AG10803 (cell line): ENCODE measurements around the gene STAU1.
A peak's percentile ranks its signal among the peaks of the same experiment; 100 is the strongest.
"Not testable (repeated sequence)": the region's sequence is repeated elsewhere in the genome, so short reads cannot be mapped to it uniquely, and the experiment has no call there.

Source experiments
- DNase-seq: peaks from one replicate; pipeline ENCODE4 v3.0.0; 2010; ENCODE audit warnings: low read depth
- H3K4me3 ChIP-seq: 2 replicates; pipeline ENCODE4 v1.5.1; 2011; ENCODE audit warnings: mild to moderate bottlenecking, low read length, control low read depth
- TF ChIP-seq, protein P1 (sequence below): conservative IDR thresholded peaks from 2 replicates; pipeline ENCODE4 v1.5.1; 2011; ENCODE audit warnings: mild to moderate bottlenecking, low read length, control low read depth, inconsistent platforms

STAU1 gene

DNA sequence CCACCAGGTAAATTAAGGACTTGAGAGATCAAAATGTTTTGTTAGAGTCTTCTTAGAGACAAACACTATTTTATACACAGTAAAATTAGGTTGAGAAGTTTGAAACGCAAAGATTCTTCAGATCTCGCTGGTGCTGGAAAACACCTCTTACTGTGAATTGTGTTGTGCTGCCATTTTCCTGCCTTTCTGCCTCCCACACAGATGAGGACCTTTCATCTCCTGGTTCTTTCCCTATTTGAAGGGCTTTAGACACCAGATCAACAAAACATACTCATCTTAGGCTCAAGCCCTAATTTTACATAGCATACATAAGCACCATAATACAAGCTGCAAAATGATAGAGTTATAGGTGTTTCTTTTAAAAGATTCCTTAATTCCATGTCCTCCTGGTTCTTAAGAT, 18.6 kb downstream of the STAU1 start:
- TF ChIP-seq, protein P1, sequence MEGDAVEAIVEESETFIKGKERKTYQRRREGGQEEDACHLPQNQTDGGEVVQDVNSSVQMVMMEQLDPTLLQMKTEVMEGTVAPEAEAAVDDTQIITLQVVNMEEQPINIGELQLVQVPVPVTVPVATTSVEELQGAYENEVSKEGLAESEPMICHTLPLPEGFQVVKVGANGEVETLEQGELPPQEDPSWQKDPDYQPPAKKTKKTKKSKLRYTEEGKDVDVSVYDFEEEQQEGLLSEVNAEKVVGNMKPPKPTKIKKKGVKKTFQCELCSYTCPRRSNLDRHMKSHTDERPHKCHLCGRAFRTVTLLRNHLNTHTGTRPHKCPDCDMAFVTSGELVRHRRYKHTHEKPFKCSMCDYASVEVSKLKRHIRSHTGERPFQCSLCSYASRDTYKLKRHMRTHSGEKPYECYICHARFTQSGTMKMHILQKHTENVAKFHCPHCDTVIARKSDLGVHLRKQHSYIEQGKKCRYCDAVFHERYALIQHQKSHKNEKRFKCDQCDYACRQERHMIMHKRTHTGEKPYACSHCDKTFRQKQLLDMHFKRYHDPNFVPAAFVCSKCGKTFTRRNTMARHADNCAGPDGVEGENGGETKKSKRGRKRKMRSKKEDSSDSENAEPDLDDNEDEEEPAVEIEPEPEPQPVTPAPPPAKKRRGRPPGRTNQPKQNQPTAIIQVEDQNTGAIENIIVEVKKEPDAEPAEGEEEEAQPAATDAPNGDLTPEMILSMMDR = no peak
- no peak for DNase-seq
- H3K4me3 ChIP-seq = no peak overlapping the region

DNA sequence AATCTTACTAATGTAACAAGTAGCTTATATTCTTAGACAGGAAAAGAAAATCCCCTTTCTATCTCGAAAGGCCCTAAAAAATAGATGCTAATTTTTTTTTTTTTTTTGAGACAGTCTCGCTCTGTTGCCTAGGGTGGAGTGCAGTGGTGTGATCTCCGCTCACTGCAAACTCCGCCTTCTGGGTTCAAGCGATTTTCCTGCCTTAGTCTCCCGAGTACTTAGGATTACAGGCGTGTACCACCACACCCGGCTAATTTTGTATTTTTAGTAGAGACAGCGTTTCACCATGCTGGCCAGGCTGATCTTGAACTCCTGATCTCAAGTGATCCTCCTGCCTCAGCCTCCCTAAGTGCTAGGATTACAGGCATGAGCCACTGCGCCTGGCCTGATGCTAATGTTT, 19.3 kb downstream of the STAU1 start:
- not testable (repeated sequence) for H3K4me3 ChIP-seq, DNase-seq

- peak; percentile 57 for DNase-seq
- TF ChIP-seq, protein P1 = no peak
- H3K4me3 ChIP-seq = no peak overlapping the region
Measured at GRCh38 chr20:49167811-49168507, 20.2 kb downstream of the STAU1 start.

GRCh38 chr20:49166534-49167449, 21.3 kb downstream of the STAU1 start:
- DNase-seq = no peak
- H3K4me3 ChIP-seq = no peak overlapping the region
- TF ChIP-seq, protein P1 = no peak

GRCh38 chr20:49165611-49166010, 22.5 kb downstream of the STAU1 start:
- TF ChIP-seq, protein P1 = no peak
- H3K4me3 ChIP-seq = no peak overlapping the region
- DNase-seq = no peak

GRCh38 chr20:49163696-49164095, 24.4 kb downstream of the STAU1 start:
- TF ChIP-seq, protein P1 = no peak
- no peak for DNase-seq
- H3K4me3 ChIP-seq = no peak overlapping the region

DNA sequence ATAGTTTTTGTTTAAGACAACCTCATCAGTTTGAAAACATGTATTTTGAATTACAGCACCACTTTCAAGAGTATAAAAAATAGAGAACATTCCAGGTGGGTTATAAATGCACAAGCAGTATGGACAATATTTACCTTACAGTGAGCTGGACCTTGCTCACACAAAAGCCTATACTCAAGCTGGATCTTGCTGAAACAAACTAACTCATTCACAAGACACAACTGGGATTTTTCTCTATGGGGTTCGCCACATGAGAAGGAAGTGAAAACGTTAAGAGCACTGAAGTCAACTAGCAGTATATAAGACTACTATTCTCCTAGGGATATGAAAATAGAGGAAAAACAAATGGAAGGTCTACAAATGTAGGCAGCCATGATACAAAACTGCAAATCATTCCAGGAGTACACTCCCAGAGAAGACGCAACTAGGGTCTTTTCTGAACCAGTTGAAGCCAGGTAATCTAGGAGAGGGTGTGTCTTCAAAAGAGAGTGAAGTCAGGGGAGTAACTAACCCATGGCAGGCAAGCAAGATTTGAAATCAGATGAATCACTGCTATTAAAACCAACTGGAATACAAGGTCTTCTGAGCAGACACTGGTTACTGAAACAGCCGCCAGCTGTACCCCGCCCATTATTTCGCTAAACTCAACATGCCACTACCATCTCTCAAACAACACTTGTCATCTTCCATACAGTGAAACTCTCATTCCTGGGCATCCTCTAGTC, 26.5 kb downstream of the STAU1 start:
- TF ChIP-seq, protein P1 = no peak
- no peak overlapping the region for H3K4me3 ChIP-seq
- DNase-seq = peak; percentile 12
